Sigmoid colon (tissue), 7 donors: ENCODE data around the gene RBKS. TPM values are rescaled to one million over a fixed set of nuclear protein-coding genes. Genes with fewer than 3 reads are reported as not detected.
A peak's percentile ranks its signal among the peaks of the same experiment; 100 is the strongest.

Experiments used
- DNase-seq: peaks from one replicate; pipeline ENCODE4 v3.0.0-alpha.2; 2019
- H3K27ac ChIP-seq, 4 donors: fragments of 200-600 bp; sonication (generic); one replicate each; pipeline ENCODE4 v1.5.1; 2016 to 2019; ENCODE audit warnings: mild to moderate bottlenecking in 1 of 4
- H3K27me3 ChIP-seq, 3 donors: fragments of 200-600 bp; sonication (generic); one replicate each; pipeline ENCODE4 v1.5.1; 2019; ENCODE audit warnings: mild to moderate bottlenecking in 1 of 3
- H3K36me3 ChIP-seq, 4 donors: fragments of 200-600 bp; sonication (generic); one replicate each; pipeline ENCODE4 v1.5.1; 2016 to 2019
- H3K4me1 ChIP-seq, 4 donors: fragments of 200-600 bp; sonication (generic); one replicate each; pipeline ENCODE4 v1.5.1; 2017 to 2019
- H3K4me3 ChIP-seq, 4 donors: fragments of 200-600 bp; sonication (generic); one replicate each; pipeline ENCODE4 v1.5.1; 2017 to 2019; ENCODE audit warnings: mild to moderate bottlenecking in 2 of 4, moderate library complexity in 1 of 4
- H3K9me3 ChIP-seq, 4 donors: fragments of 200-600 bp in 3 of 4; sonication (generic) in 3 of 4; one replicate each; pipeline versions ENCODE4 v1.5.1 to v1.6.1; 2013 to 2019
- EP300 ChIP-seq, 4 donors: sonication (generic); formaldehyde crosslinking; IDR thresholded peaks; one replicate each; pipeline ENCODE4 v1.6.1; 2017; ENCODE audit warnings: antibody characterized with exemption in 4 of 4
- POLR2A ChIP-seq, 2 donors: fragments of 450-650 bp; IDR thresholded peaks; one replicate each; pipeline ENCODE4 v1.6.1; 2016; ENCODE audit warnings: antibody characterized with exemption in 2 of 2, mild to moderate bottlenecking in 2 of 2, moderate library complexity in 2 of 2
- POLR2AphosphoS5 ChIP-seq, 4 donors: sonication (generic); formaldehyde crosslinking; IDR thresholded peaks; one replicate each; pipeline ENCODE4 v1.6.1; 2017; ENCODE audit warnings: antibody characterized with exemption in 4 of 4
- WGBS, 2 donors: extraction: QIAGEN DNeasy Blood & Tissue Kit; methylation state at CpG; one replicate each; pipeline ENCODE4 v1.1.7; 2013; 5-methylcytosine and 5-hydroxymethylcytosine counted together
- intact Hi-C: fragments of 100-400 bp; cut with DNase I; formaldehyde crosslinking; loops from one replicate; pipeline ENCODE4 v1.15.1; 2023
- polyA plus RNA-seq, 3 donors: library from polyadenylated mRNA; stranded (reverse); fragments of 200-250 nt; gene quantifications; one replicate each; pipeline ENCODE4 v1.2.3, GENCODE V29; 2013
- total RNA-seq, 4 donors: library from RNA; depleted of rRNA; stranded (reverse); fragments of >200 nt; gene quantifications; one replicate each; pipeline ENCODE4 v1.1.0, GENCODE V29; 2016
- TF ChIP-seq, protein P1 (sequence below), 4 experiments: fragments of 450-650 bp in 3 of 4; fragments of 200-600 bp in 1 of 4; IDR thresholded peaks; one replicate each; pipeline ENCODE4 v1.5.1; 2016 to 2019; ENCODE audit warnings: antibody characterized with exemption in 4 of 4, mild to moderate bottlenecking in 3 of 4, moderate library complexity in 2 of 4
- donor health status: healthy with polysubstance abuse.
- donor health status: Bipolar disorder and iron deficiency.
- donor health status: healthy.

Gene RBKS
- total and polyA plus RNA-seq, 7 donors, result 0.55 to 28.0 (median 3.1) TPM

DNA sequence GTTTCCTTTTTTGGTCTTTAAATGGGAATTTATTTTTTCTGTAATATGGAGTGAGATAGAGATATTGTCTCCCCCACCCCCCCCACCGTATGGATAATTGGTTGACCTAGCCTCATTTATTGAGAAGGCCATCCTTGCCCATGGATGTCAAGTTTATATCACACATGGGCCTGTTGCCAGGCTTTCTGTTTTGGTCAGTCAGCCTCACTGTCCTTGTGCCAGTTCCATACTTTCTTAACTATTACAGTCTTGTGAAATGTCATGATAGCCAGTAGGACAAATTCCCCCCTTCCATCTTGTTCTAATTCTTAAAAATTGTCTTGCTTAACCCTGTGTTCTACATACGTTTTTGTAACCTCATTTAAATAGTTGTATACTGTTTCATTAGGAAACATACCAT lies 12.8 kb upstream of the RBKS start:
- Histone ChIP-seq H3K27me3 (no peaks in the 10 kb centered on the region), H3K36me3 (peaks cover 0 to under 1% (median 0%) of the 10 kb centered on the region in 4 donors), H3K4me1 (peaks cover 0 to 24% (median 5%) of the 10 kb centered on the region in 4 donors), H3K4me3 (no peak overlapping the region), H3K27ac (no peak overlapping the region), H3K9me3 (no peaks in the 10 kb centered on the region)
- TF ChIP-seq POLR2AphosphoS5 (IDR thresholded peaks at IDR 0.05), result no peak
- TF ChIP-seq EP300 (IDR thresholded peaks at IDR 0.05), result no peak
- no peak for TF ChIP-seq POLR2A (IDR thresholded peaks at IDR 0.05)
- TF ChIP-seq, protein P1, sequence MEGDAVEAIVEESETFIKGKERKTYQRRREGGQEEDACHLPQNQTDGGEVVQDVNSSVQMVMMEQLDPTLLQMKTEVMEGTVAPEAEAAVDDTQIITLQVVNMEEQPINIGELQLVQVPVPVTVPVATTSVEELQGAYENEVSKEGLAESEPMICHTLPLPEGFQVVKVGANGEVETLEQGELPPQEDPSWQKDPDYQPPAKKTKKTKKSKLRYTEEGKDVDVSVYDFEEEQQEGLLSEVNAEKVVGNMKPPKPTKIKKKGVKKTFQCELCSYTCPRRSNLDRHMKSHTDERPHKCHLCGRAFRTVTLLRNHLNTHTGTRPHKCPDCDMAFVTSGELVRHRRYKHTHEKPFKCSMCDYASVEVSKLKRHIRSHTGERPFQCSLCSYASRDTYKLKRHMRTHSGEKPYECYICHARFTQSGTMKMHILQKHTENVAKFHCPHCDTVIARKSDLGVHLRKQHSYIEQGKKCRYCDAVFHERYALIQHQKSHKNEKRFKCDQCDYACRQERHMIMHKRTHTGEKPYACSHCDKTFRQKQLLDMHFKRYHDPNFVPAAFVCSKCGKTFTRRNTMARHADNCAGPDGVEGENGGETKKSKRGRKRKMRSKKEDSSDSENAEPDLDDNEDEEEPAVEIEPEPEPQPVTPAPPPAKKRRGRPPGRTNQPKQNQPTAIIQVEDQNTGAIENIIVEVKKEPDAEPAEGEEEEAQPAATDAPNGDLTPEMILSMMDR (IDR thresholded peaks at IDR 0.05), result no peak
- DNase-seq, result no peak
- intact Hi-C loops, result no loop called here
- WGBS, 2 donors, result 79 to 81% methylated on average over 2 of the region's 2 CpGs

DNA sequence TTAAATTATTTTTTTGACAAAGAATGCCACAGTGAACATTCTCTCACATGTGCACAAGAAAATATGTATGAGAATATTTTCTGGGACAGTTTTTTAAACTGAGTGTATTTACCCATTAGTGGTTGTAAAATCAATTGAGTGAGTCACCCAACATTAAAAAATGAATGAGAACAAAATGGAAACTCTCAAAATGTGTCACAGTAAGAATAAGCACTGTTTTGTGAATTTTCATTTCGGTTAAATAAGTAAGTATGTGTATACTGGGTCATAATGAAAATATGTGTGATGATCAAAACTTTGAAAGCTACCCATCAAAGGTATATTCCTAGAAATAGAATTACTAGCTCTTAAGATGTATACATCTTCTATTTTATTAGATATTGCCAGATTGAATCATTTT lies 11.9 kb upstream of the RBKS start:
- H3K4me1 ChIP-seq, result peaks cover 0 to 20% (median 3%) of the 10 kb centered on the region in 4 donors
- H3K36me3 ChIP-seq, result peaks cover 0 to 9% (median under 1%) of the 10 kb centered on the region in 4 donors
- no peaks in the 10 kb centered on the region for H3K27me3 ChIP-seq
- no peak for TF ChIP-seq EP300 (IDR thresholded peaks at IDR 0.05)
- no peak for TF ChIP-seq POLR2A (IDR thresholded peaks at IDR 0.05)
- TF ChIP-seq, protein P1 (IDR thresholded peaks at IDR 0.05), result no peak
- no peak for TF ChIP-seq POLR2AphosphoS5 (IDR thresholded peaks at IDR 0.05)
- no peak overlapping the region for H3K4me3 ChIP-seq
- WGBS, 2 donors, result 81 to 93% methylated on average over 1 of the region's 1 CpG
- no peak overlapping the region for H3K27ac ChIP-seq
- intact Hi-C loops, result no loop called here
- H3K9me3 ChIP-seq, result no peaks in the 10 kb centered on the region
- DNase-seq, result no peak

DNA sequence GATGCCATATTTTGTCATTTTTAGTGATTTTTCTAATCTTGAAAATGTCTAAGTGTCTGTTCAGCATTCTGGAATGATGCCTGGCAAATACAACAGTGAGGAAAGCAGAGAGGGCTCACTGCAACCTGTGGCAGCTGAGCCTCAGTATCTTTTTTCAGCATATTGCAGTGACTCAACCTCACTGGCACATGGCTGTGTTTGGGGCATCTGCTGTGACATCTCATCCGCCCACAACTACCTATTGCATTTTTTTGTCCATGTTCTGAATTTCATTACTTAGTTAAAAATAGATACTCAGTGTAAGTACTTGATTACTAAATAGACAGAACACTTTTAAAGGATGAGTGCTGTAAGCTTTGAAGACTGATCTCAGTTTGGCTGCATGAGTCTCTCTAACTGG lies 11.0 kb upstream of the RBKS start:
- intact Hi-C loops, result no loop called here
- Histone ChIP-seq H3K4me3 (no peak overlapping the region), H3K9me3 (no peaks in the 10 kb centered on the region), H3K4me1 (peaks cover 0 to 16% (median 1%) of the 10 kb centered on the region in 4 donors), H3K36me3 (peaks cover 0 to 18% (median 2%) of the 10 kb centered on the region in 4 donors), H3K27ac (peak overlapping the region in 1 of 4 donors; percentile 20), H3K27me3 (no peaks in the 10 kb centered on the region)
- TF ChIP-seq, protein P1 (IDR thresholded peaks at IDR 0.05), result no peak
- TF ChIP-seq EP300 (IDR thresholded peaks at IDR 0.05) (no peak), POLR2A (IDR thresholded peaks at IDR 0.05) (no peak), POLR2AphosphoS5 (IDR thresholded peaks at IDR 0.05) (no peak)
- no peak for DNase-seq
- 87 to 88% methylated on average over 1 of the region's 1 CpG for WGBS, 2 donors

DNA sequence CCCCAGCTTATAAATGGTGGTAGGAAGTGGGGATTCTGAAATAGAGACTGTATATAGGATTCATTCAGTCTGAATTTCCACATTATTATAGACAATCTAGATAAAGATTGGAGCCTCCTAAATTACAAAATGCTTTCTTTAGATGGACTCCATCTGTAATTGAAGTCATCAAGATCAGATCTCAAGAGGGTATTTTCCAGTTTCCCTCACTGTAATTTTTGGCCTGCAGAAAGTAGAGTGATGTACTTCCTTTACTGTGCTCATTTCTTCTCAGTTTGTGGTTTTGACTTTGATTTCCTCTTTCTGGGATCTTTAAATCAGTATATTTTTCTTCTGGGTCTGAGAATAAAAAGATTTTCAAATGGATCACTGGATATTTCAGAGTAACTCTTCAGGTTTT lies 7.5 kb upstream of the RBKS start:
- H3K27ac ChIP-seq, result no peak overlapping the region
- no peaks in the 10 kb centered on the region for H3K9me3 ChIP-seq
- TF ChIP-seq POLR2AphosphoS5 (IDR thresholded peaks at IDR 0.05) (no peak), EP300 (IDR thresholded peaks at IDR 0.05) (no peak), POLR2A (IDR thresholded peaks at IDR 0.05) (no peak)
- TF ChIP-seq, protein P1 (IDR thresholded peaks at IDR 0.05), result no peak
- peaks cover 0 to 23% (median 2%) of the 10 kb centered on the region in 4 donors for H3K36me3 ChIP-seq
- DNase-seq, result no peak
- no peak overlapping the region for H3K4me3 ChIP-seq
- intact Hi-C loops, result no loop called here
- H3K4me1 ChIP-seq, result peaks cover 0 to 3% (median 0%) of the 10 kb centered on the region in 4 donors
- H3K27me3 ChIP-seq, result no peaks in the 10 kb centered on the region

DNA sequence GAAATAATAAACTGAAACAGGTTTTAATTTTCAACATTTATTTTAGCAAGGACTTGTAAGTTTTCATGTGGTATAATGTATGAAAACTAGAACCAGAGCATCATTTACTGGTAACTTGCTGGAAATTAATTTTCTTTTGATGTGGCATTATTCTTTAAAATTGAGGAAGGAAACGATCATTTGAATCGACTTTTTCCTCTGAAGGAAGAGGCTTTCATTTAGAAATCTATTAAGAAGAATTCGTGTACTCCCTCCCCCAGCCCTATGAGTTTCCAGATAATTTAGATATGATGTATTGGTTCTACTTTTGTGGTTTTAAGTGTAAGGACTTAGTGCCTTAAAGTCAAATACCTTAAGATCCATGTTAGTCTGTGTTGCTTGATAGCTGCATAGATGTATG lies 2.8 kb upstream of the RBKS start:
- WGBS, 2 donors, result 41 to 80% methylated on average over 3 of the region's 3 CpGs
- Histone ChIP-seq H3K36me3 (peaks cover 0 to 22% (median 2%) of the 10 kb centered on the region in 4 donors), H3K9me3 (no peaks in the 10 kb centered on the region), H3K27ac (no peak overlapping the region), H3K27me3 (no peaks in the 10 kb centered on the region), H3K4me3 (no peak overlapping the region), H3K4me1 (peaks cover 0 to 28% (median 19%) of the 10 kb centered on the region in 4 donors)
- TF ChIP-seq, protein P1 (IDR thresholded peaks at IDR 0.05), result no peak
- no peak for TF ChIP-seq POLR2A (IDR thresholded peaks at IDR 0.05)
- TF ChIP-seq EP300 (IDR thresholded peaks at IDR 0.05), result no peak
- no peak for TF ChIP-seq POLR2AphosphoS5 (IDR thresholded peaks at IDR 0.05)
- intact Hi-C loops, result loop anchor here (5.0 kb wide), 2 partner anchors 189 to 269 kb away; no protein-coding TSS in a partner anchor
- no peak for DNase-seq
